Erythroblast (primary cell): ENCODE data around the gene GPN2.
A peak's percentile ranks its signal among the peaks of the same experiment; 100 is the strongest.
"Not testable (repeated sequence)": the region's sequence is repeated elsewhere in the genome, so short reads cannot be mapped to it uniquely, and the experiment has no call there.

ENCODE experiments used
- DNase-seq, 2 experiments: peaks; one replicate each; lab custom pipeline; 2025; lab: John Stamatoyannopoulos, UW
- GATA1 ChIP-seq: IDR thresholded peaks from 2 replicates; pipeline ENCODE4 v1.6.1; 2011; ENCODE audit warnings: low read depth, mild to moderate bottlenecking, control low read depth, low read length, moderate library complexity
- POLR2A ChIP-seq: IDR thresholded peaks from 2 replicates; pipeline ENCODE4 v1.6.1; 2011; ENCODE audit warnings: mild to moderate bottlenecking, low read length

Gene GPN2

DNA sequence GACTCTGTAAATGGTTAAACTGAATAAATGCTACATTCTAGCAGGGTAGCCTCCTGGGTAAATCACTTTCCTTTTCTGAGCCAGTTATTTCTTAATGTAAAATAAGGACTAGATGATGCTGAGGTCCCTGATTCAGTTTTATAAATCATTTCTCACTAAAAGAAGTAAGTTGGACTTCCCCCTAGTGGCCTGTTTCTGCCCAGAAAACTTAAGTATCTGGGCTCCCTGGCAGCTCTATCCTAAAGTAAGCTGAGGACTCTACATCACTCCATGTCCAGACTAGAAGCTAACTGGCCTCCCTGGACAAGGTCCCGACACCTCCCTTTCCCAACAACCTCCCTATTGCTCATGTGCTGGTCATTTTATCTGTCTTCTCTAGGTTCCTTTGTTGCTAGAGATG, 3.0 kb downstream of the GPN2 start:
- TF ChIP-seq POLR2A (no peak), GATA1 (no peak)
- peak in 1 of 2 experiments; percentile 53 for DNase-seq

- TF ChIP-seq POLR2A (no peak), GATA1 (no peak)
- DNase-seq: no peak
Measured at GRCh38 chr1:26882696-26883463, 7.2 kb downstream of the GPN2 start.

- DNase-seq: not testable (repeated sequence)
Measured at GRCh38 chr1:26881611-26882010, 8.5 kb downstream of the GPN2 start.

DNA sequence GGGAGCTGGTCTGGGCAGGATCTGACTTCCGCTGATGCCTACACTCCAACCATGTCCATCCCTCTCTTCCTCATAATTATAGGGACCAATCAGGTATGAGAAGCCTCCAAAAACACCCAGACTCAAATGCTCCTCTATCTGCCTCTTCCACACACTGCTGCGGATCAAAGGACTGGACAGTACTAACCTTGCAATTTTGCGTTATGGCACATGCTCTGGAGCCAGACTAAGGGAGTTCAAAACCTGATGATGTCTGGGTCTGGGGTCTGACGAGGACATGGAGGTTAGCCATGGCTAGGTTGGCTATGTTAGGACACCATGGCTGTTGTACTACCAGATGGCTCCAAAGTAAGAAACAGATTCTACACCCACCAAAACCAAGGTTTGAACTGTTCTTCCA, 10.3 kb downstream of the GPN2 start:
- no peak for TF ChIP-seq GATA1
- TF ChIP-seq POLR2A: no peak
- DNase-seq: no peak

- no peak for TF ChIP-seq POLR2A
- no peak for TF ChIP-seq GATA1
- DNase-seq: no peak
Measured at GRCh38 chr1:26877326-26877725, 12.8 kb downstream of the GPN2 start.

DNA sequence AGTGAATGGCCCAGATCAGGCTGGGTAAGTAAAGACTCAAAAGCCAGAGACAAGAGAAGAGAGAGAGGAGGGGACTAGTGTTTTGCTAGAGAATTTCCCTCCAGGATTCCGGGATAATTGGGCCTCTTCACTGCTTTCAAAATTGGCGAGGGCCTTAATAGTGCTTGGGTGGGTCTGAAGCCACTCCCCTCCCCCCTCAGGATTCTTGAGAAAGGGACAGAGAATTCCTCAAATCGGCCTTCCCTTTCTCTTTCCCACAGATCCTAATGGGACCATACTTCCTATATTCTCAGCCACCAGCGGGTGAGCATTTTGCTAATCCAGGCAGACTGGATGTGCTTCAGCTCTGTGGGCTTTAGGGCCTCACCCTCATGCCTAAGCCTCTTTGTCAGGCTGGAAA, 15.2 kb downstream of the GPN2 start:
- no peak for TF ChIP-seq POLR2A
- TF ChIP-seq GATA1: no peak
- DNase-seq: no peak

DNA sequence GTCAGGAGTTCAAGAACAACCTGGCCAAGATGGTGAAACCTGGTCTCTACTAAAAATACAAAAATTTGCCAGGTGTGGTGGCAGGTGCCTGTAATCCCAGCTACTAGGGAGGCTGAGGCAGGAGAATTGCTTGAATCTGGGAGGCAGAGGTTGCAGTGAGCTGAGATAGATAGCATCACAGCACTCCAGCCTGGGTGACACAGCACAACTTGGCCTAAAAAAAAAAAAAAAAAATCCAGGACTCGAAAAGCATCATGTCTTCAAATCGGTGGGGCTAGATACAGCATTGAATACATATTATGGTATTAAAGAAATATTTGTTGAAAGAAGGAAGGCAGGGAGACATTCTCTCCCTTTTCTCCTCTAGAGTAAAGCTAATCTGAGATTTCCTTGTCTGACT, 17.0 kb downstream of the GPN2 start:
- DNase-seq: peak in 1 of 2 experiments; percentile 21

- TF ChIP-seq GATA1 (no peak), POLR2A (peak; percentile 91)
- DNase-seq: peak; percentile 97 to 98
Measured at GRCh38 chr1:26864610-26865480, 25.2 kb downstream of the GPN2 start.

DNA sequence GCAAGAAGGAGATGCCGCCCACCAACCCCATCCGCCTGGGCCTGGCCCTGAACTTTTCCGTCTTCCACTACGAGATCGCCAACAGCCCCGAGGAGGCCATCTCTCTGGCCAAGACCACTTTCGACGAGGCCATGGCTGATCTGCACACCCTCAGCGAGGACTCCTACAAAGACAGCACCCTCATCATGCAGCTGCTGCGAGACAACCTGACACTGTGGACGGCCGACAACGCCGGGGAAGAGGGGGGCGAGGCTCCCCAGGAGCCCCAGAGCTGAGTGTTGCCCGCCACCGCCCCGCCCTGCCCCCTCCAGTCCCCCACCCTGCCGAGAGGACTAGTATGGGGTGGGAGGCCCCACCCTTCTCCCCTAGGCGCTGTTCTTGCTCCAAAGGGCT, 26.4 kb downstream of the GPN2 start:
- no peak for DNase-seq
- TF ChIP-seq POLR2A (no peak), GATA1 (no peak)

DNA sequence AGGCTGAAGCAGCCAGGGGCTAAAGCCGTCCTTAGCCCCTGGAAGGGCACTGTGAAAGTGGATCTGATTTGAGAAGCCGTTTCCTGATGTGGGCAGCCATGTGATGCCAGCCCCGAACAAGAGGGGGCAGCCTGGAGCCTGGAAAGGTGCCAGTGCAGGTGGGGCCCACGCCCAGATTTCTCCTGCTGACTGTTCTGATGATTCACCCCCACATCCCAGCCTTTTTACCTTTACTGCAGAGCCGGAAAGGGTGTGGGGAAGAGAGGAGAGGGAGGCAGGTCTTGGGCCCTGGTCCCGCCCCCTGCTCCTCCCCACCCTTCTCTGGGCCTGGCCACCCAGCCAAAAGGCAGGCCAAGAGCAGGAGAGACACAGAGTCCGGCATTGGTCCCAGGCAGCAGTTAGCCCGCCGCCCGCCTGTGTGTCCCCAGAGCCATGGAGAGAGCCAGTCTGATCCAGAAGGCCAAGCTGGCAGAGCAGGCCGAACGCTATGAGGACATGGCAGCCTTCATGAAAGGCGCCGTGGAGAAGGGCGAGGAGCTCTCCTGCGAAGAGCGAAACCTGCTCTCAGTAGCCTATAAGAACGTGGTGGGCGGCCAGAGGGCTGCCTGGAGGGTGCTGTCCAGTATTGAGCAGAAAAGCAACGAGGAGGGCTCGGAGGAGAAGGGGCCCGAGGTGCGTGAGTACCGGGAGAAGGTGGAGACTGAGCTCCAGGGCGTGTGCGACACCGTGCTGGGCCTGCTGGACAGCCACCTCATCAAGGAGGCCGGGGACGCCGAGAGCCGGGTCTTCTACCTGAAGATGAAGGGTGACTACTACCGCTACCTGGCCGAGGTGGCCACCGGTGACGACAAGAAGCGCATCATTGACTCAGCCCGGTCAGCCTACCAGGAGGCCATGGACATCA, 27.1 kb downstream of the GPN2 start, which contains the start of gene SFN:
TSS of gene SFN (plus strand) at position 369 of the 904 bp plus-strand sequence. CDS start at position 433, 64 bp downstream.
- TF ChIP-seq GATA1: no peak
- DNase-seq: peak in 1 of 2 experiments; percentile 52

- TF ChIP-seq POLR2A: no peak
- TF ChIP-seq GATA1: no peak
- no peak for DNase-seq
Measured at GRCh38 chr1:26861889-26862378, 28.1 kb downstream of the GPN2 start.

- DNase-seq: no peak
- no peak for TF ChIP-seq GATA1
- TF ChIP-seq POLR2A: no peak
Measured at GRCh38 chr1:26861286-26861701, 28.8 kb downstream of the GPN2 start.

- no peak for DNase-seq
- TF ChIP-seq POLR2A (no peak), GATA1 (no peak)
Measured at GRCh38 chr1:26858891-26859640, 31.0 kb downstream of the GPN2 start.
